ENCODE measurements around the gene MARCHF9.
"Not testable (repeated sequence)": the region's sequence is repeated elsewhere in the genome, so short reads cannot be mapped to it uniquely, and the experiment has no call there.

Gene MARCHF9

DNA sequence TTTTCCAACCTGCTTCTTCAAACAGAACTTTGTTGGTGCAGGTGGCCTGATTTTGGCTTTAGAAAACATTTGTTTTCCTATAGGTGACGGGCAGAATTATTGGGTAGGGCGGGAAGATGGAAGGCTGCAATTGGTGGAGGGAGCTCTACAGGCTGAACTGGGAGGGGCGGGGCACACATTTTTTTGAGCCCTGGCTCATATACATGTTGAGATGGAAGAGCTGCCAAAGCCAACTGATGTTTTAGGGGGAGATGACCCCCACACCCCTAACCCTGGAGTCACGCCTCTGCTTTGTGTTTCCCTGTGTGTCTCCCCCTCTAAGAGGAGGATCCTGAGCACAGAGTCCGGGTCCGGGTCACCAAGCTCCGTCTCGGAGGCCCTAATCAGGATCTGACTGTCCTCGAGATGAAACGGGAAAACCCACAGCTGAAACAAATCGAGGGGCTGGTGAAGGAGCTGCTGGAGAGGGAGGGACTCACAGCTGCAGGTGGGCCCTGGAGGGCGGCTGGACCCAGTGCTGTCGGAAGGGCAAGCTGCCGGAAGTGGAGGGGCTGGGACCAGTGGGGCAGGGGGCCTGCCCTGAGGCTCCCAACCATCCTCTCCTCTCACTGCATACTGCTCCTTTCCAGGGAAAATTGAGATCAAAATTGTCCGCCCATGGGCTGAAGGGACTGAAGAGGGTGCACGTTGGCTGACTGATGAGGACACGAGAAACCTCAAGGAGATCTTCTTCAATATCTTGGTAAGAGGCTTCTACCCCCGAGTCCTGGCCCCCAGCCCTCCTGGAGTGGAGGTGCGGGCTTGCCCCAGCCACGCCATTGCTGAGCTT, 34.9 kb upstream of the MARCHF9 start:
- CTCF ChIA-PET: interaction anchor here (1.0 to 2.0 kb wide), 4 partner anchors 17 to 138 kb away, joined by 3 to 5 read pairs (median 4); no protein-coding TSS in a partner anchor
- TF ChIP-seq, protein P1, sequence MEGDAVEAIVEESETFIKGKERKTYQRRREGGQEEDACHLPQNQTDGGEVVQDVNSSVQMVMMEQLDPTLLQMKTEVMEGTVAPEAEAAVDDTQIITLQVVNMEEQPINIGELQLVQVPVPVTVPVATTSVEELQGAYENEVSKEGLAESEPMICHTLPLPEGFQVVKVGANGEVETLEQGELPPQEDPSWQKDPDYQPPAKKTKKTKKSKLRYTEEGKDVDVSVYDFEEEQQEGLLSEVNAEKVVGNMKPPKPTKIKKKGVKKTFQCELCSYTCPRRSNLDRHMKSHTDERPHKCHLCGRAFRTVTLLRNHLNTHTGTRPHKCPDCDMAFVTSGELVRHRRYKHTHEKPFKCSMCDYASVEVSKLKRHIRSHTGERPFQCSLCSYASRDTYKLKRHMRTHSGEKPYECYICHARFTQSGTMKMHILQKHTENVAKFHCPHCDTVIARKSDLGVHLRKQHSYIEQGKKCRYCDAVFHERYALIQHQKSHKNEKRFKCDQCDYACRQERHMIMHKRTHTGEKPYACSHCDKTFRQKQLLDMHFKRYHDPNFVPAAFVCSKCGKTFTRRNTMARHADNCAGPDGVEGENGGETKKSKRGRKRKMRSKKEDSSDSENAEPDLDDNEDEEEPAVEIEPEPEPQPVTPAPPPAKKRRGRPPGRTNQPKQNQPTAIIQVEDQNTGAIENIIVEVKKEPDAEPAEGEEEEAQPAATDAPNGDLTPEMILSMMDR (IDR thresholded peaks at IDR 0.05; ENCODE audit: insufficient read depth, low read length, missing control alignments): no peak
- no peak for DNase-seq (ENCODE audit: low read depth, low spot score)
- POLR2A ChIA-PET: interaction anchor here (0.6 to 0.8 kb wide), 2 partner anchors 13 to 125 kb away, joined by 3 read pairs; no protein-coding TSS in a partner anchor
- no peak overlapping the region for H3K4me3 ChIP-seq (ENCODE audit: low read depth, low read length)

DNA sequence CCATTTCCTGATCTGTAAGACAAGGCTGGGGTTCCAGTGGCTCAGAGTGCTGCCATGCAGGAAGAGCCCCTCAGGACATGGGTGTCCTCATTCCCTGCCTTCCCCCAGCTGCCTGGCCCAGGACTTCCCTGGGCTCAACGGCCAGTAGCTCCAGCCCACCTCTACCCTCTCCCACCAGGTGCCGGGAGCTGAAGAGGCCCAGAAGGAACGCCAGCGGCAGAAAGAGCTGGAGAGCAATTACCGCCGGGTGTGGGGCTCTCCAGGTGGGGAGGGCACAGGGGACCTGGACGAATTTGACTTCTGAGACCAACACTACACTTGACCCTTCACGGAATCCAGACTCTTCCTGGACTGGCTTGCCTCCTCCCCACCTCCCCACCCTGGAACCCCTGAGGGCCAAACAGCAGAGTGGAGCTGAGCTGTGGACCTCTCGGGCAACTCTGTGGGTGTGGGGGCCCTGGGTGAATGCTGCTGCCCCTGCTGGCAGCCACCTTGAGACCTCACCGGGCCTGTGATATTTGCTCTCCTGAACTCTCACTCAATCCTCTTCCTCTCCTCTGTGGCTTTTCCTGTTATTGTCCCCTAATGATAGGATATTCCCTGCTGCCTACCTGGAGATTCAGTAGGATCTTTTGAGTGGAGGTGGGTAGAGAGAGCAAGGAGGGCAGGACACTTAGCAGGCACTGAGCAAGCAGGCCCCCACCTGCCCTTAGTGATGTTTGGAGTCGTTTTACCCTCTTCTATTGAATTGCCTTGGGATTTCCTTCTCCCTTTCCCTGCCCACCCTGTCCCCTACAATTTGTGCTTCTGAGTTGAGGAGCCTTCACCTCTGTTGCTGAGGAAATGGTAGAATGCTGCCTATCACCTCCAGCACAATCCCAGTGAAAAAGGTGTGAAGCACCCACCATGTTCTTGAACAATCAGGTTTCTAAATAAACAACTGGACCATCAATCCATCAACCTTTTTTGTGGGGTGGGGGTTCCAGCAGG, 34.0 kb upstream of the MARCHF9 start:
- TF ChIP-seq, protein P1 (IDR thresholded peaks at IDR 0.05; ENCODE audit: insufficient read depth, low read length, missing control alignments): no peak
- ChIA-PET POLR2A (interaction anchor here (0.6 to 0.8 kb wide), 2 partner anchors 12 to 124 kb away, joined by 3 read pairs; no protein-coding TSS in a partner anchor), CTCF (interaction anchor here (1.5 to 2.0 kb wide), 2 partner anchors 29 to 139 kb away, joined by 4 to 5 read pairs; no protein-coding TSS in a partner anchor)
- H3K4me3 ChIP-seq (ENCODE audit: low read depth, low read length): no peak overlapping the region
- no peak for DNase-seq (ENCODE audit: low read depth, low spot score)

DNA sequence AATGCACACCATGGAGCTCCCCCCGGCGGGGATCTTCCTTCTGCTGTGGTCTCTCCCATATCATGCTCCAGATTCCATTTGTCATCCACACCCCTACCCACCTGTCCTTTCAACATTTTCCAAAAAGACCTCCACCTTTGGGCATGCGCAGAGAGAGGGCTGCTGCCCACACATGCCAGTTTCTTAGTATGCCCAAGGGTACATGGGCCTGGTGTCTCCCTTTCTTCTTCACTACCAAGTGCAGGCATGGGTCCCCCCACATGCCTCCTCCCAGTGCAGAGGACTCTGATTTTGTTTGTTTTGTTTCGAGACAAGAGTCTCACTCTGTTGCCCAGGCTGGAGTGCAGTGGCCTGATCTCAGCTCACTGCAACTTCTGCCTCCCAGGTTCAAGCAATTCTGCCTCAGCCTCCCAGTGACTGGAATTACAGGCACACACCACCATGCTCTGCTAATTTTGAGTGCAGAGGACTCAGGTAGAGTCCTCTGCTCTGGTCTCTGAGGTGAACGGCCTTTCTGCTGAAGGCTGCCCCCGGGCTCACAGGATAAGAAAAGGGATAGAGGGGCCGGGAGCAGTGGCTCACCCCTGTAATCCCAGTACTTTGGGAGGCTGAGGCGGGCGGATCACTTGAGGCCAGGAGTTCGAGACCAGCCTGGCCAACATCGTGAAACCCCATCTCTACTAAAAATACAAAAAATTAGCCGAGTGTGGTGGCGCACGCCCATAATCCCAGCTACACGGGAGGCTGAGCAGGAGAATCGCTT, 32.9 kb upstream of the MARCHF9 start:
- ChIA-PET CTCF (interaction anchor here (1.5 kb wide), 1 partner anchor 183 kb away, joined by 3 read pairs; no protein-coding TSS in a partner anchor), POLR2A (interaction anchor here (0.7 kb wide), 1 partner anchor 11 kb away, joined by 3 read pairs; no protein-coding TSS in a partner anchor)
- not testable (repeated sequence) for H3K4me3 ChIP-seq (ENCODE audit: low read depth, low read length); DNase-seq (ENCODE audit: low read depth, low spot score)

DNA sequence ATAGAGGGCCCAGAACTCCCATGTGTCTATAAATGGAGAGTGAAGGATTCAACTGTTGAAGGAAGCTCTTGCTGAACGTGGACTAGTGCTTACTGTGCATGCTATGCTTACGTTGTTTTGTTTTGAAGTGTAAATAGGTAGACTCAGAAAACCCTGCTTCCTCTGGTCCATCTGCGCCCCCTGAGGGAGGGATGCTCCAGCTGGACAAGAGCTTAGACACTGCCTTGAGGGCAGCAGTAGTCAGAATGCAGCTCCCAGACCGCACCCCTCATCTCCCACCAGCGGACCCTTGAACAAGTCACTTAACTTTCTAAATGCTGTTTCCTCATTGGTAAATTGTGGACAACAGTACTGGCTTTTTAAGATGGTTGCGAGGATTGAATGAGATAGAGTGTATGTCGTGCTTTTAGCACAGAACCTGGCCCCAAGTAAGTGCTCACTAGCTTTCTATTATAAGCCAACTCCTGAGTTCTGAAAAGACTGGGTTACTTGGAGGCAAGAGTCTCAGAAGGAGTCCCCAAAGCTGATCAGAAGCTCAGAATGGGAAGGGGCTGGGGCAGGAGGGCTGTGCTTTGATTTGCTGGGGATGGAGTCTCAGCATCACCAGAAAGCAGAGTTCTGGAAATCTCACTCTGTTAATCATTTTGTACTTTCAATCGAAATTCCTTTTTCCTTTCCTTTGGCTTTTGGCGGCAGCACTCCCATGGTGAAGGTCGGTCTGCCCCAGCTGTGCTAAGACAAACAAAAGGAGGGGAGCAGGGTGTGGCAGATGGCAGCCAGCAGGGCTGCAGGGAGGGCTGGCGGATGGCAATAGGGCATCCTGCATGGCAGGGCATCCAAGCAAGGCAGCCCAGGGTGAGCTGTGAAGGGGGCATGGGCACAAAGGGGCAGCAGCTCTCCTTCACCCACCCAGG, 31.9 kb upstream of the MARCHF9 start:
- ChIA-PET CTCF (interaction anchor here (0.6 to 5.3 kb wide), 6 partner anchors 9 to 182 kb away, joined by 3 to 82 read pairs (median 3); partner anchors contain the start of gene AGAP2), POLR2A (interaction anchor here (0.7 kb wide), 1 partner anchor 10 kb away, joined by 3 read pairs; no protein-coding TSS in a partner anchor)
- no peak overlapping the region for H3K4me3 ChIP-seq (ENCODE audit: low read depth, low read length)
- no peak for DNase-seq (ENCODE audit: low read depth, low spot score)
- TF ChIP-seq, protein P1 (IDR thresholded peaks at IDR 0.05; ENCODE audit: insufficient read depth, low read length, missing control alignments): no peak

DNA sequence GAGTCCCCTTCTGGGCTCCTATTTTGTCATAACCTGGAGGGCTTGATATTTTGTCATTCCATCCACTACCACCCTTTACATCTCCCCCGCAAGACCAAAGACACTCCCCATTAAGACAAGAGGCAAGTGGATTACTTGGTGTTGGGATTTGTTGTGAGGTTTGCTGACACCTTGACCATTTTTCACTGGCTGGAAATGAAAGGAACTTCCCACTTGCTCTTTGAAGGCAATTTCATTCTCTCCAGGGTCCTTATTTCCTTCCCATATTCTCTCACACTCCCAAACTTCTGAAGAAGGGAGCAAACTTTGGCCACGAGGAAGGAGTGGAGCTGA, 31.3 kb upstream of the MARCHF9 start:
- H3K4me3 ChIP-seq (ENCODE audit: low read depth, low read length): no peak overlapping the region
- POLR2A ChIA-PET: no interaction called here
- no peak for DNase-seq (ENCODE audit: low read depth, low spot score)
- CTCF ChIA-PET: interaction anchor here (0.6 to 5.3 kb wide), 6 partner anchors 10 to 181 kb away, joined by 3 to 82 read pairs (median 3); partner anchors contain the start of gene AGAP2
- TF ChIP-seq, protein P1 (IDR thresholded peaks at IDR 0.05; ENCODE audit: insufficient read depth, low read length, missing control alignments): no peak
